Neutrophil (primary cell): ENCODE data around the gene AMH.
"Not testable (repeated sequence)": the region's sequence is repeated elsewhere in the genome, so short reads cannot be mapped to it uniquely, and the experiment has no call there.

Experiments used
- H3K27ac ChIP-seq: fragments of 200-600 bp; sonication (generic); 2 replicates; pipeline ENCODE4 v1.5.1; 2016; ENCODE audit warnings: mild to moderate bottlenecking, moderate library complexity
- H3K27me3 ChIP-seq: fragments of 200-600 bp; sonication (generic); 2 replicates; pipeline ENCODE4 v1.6.0; 2016; ENCODE audit warnings: mild to moderate bottlenecking
- H3K36me3 ChIP-seq: fragments of 200-600 bp; sonication (generic); 2 replicates; pipeline ENCODE4 v1.5.1; 2017
- H3K4me1 ChIP-seq, 2 experiments: fragments of 200-600 bp in 1 of 2; sonication (generic) in 1 of 2; 1 replicate in 1 of 2; 2 replicates in 1 of 2; pipeline versions ENCODE4 v1.5.1 to v1.6.1; 2013 to 2016; ENCODE audit warnings: low read depth in 1 of 2, low read length in 1 of 2, mild to moderate bottlenecking in 1 of 2, moderate library complexity in 1 of 2; ENCODE audit not compliant: control insufficient read depth in 1 of 2, insufficient read depth in 1 of 2
- H3K4me3 ChIP-seq, 2 experiments: fragments of 200-600 bp in 1 of 2; sonication (generic) in 1 of 2; 1 replicate in 1 of 2; 2 replicates in 1 of 2; pipeline ENCODE4 v1.5.1; 2013 to 2016; ENCODE audit warnings: low read depth in 1 of 2, low read length in 1 of 2, mild to moderate bottlenecking in 1 of 2, moderate library complexity in 1 of 2
- H3K9me3 ChIP-seq: fragments of 200-600 bp; sonication (generic); 2 replicates; pipeline ENCODE4 v1.5.1; 2016
- TF ChIP-seq, protein P1 (sequence below): fragments of 200-600 bp; sonication (generic); IDR thresholded peaks from 2 replicates; pipeline ENCODE4 v1.5.1; 2016; ENCODE audit warnings: antibody characterized with exemption

The AMH gene

DNA sequence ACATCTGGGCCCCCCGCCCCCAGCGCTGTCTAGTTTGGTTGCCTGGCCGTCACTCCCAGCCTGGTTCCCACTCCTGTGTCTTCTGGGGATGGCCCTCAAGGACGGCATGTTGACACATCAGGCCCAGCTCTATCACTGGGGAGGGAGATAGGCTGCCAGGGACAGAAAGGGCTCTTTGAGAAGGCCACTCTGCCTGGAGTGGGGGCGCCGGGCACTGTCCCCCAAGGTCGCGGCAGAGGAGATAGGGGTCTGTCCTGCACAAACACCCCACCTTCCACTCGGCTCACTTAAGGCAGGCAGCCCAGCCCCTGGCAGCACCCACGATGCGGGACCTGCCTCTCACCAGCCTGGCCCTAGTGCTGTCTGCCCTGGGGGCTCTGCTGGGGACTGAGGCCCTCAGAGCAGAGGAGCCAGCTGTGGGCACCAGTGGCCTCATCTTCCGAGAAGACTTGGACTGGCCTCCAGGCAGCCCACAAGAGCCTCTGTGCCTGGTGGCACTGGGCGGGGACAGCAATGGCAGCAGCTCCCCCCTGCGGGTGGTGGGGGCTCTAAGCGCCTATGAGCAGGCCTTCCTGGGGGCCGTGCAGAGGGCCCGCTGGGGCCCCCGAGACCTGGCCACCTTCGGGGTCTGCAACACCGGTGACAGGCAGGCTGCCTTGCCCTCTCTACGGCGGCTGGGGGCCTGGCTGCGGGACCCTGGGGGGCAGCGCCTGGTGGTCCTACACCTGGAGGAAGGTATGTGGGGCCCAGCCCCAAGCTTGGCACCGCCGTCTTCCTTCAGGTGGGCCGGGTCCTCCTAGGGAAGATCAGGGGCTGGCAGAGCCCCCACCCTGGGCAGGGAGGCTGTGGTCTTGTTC is at the start of gene AMH:
TSS of gene AMH (plus strand) at position 314 of the 857 bp plus-strand sequence. CDS start at position 324, 10 bp downstream.
- Histone ChIP-seq H3K9me3 (no peaks in the 10 kb centered on the region), H3K4me1 (peaks cover 40 to 42% of the 10 kb centered on the region in 2 experiments), H3K27ac (no peak within 1 kb of the TSS), H3K27me3 (peaks cover 58% of the 10 kb centered on the region), H3K36me3 (peaks cover 49% of the 10 kb centered on the region), H3K4me3 (no peak within 1 kb of the TSS)
- TF ChIP-seq, protein P1, sequence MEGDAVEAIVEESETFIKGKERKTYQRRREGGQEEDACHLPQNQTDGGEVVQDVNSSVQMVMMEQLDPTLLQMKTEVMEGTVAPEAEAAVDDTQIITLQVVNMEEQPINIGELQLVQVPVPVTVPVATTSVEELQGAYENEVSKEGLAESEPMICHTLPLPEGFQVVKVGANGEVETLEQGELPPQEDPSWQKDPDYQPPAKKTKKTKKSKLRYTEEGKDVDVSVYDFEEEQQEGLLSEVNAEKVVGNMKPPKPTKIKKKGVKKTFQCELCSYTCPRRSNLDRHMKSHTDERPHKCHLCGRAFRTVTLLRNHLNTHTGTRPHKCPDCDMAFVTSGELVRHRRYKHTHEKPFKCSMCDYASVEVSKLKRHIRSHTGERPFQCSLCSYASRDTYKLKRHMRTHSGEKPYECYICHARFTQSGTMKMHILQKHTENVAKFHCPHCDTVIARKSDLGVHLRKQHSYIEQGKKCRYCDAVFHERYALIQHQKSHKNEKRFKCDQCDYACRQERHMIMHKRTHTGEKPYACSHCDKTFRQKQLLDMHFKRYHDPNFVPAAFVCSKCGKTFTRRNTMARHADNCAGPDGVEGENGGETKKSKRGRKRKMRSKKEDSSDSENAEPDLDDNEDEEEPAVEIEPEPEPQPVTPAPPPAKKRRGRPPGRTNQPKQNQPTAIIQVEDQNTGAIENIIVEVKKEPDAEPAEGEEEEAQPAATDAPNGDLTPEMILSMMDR = no peak

DNA sequence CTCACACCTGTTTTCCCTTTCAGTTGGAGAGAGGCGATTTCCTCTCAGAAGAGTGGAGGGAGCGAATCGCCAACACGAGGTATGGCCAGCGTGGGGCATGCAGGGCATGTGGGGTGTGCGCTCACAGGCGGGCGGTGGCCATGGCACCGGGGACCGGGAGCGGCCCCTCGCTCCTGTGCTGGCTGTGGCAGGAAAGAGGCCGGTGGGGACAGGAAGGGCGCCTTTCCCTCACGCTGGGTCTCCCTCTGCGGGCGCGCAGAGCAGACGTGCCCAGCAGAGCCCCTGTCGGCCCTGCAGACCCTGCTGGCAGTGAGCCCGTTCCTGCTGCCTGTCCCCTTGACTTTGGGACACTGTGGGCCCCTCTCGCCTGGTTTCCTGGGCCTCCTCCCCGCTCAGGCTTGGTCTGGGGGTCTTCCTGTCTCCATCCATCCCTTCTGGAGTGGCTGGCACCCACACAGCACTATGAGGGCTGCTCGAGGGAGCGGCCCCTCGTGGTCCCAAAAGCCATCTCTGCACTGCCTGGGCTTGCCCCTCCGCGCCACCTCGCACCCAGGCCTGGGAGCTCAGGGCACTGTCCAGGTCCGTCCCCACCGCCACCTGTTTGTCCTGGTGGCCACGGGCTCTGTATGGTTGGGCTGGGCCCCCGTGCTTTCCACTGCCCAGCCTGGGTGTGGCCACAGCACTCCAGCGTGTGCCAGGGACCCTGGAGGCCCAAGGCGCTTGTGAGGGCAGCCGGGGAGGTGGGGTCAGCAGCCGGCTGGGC is 49.1 kb upstream of the AMH start:
- Histone ChIP-seq H3K4me1 (no peaks in the 10 kb centered on the region), H3K4me3 (no peak overlapping the region), H3K27me3 (no peaks in the 10 kb centered on the region), H3K27ac (no peak overlapping the region), H3K9me3 (no peaks in the 10 kb centered on the region), H3K36me3 (peaks cover 69% of the 10 kb centered on the region)
- TF ChIP-seq, protein P1 = no peak

DNA sequence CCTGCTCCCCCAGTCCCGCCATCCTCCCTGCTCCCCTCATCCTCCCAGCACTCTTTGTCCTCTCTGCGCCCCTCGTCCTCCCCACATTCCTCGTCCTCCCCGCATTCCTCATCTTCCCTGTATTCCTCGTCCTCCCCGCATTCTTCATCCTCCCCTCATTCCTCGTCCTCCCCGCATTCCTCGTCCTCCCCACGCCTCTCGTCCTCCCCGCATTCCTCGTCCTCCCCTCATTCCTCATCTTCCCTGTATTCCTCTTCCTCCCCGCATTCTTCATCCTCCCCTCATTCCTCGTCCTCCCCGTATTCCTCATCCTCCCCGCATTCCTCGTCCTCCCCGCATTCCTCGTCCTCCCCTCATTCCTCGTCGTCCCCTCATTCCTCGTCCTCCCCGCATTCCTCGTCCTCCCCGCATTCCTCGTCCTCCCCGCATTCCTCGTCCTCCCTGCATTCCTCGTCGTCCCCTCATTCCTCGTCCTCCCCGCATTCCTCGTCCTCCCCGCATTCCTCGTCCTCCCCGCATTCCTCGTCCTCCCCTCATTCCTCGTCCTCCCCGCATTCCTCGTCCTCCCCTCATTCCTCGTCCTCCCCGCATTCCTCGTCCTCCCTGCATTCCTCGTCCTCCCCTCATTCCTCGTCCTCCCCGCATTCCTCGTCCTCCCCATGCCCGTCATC is 48.4 kb upstream of the AMH start:
- H3K9me3 ChIP-seq, H3K4me3 ChIP-seq, H3K27ac ChIP-seq, H3K27me3 ChIP-seq, H3K4me1 ChIP-seq: not testable (repeated sequence)
- peaks cover 62% of the 10 kb centered on the region for H3K36me3 ChIP-seq

DNA sequence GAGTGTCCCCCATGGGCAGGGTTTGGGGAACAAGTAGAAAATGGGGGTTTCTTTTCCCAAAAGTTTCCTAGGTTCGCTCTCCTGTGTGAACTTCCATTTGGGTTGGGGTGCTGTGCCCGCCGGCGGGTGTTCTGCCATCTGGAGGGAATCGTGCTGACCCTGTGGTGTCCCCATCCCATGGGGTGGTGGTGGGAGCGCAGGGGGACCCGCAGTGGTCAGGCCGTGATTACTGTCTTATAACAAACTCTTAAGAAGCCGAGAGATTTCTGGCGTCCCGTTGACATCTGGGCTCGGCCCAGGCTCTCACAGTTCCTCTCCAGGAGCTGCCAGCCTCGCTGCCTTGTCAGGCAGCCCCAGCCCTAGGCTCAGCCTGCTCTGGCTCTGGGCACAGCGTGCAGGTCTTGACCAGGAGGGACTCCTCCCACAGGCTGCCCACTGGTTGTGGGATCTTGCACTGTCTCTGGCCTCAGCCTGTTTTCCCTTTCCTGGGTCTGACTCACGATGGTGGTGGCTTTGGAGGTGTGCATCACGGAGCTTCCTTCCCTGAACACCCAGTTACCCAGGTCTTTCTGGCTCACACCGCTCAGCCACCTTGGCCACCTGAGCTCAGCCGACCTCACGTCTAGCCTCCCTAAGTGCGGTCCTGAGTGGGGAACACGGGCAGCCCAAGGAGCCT is 47.5 kb upstream of the AMH start:
- TF ChIP-seq, protein P1 = no peak
- no peaks in the 10 kb centered on the region for H3K27me3 ChIP-seq
- no peak overlapping the region for H3K27ac ChIP-seq
- peaks cover 59% of the 10 kb centered on the region for H3K36me3 ChIP-seq
- H3K4me1 ChIP-seq = no peaks in the 10 kb centered on the region
- H3K4me3 ChIP-seq = no peak overlapping the region
- no peaks in the 10 kb centered on the region for H3K9me3 ChIP-seq

DNA sequence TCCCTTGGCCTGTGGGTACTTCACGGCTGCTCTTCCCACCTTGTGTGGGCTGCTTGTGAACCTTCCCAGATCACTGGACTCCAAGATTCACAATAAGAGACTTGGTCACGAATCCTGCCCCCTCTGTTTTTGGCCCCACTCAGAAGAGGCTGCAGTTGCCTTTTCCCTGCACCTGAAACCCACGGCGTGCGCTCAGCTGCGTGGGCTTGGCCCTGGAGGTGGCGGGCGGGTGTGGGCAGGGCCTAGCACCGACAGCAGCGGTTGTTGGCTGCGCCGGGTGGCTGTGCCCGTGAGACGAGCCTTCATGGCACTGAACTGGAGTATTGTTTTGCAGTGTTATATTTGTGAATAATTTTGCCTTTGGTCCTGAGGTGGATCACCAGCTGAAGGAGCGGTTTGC is 46.8 kb upstream of the AMH start:
- Histone ChIP-seq H3K36me3 (peaks cover 59% of the 10 kb centered on the region), H3K27me3 (no peaks in the 10 kb centered on the region), H3K4me3 (no peak overlapping the region), H3K9me3 (no peaks in the 10 kb centered on the region), H3K27ac (no peak overlapping the region), H3K4me1 (no peaks in the 10 kb centered on the region)
- TF ChIP-seq, protein P1 = no peak
